GM12801 (cell line): ENCODE measurements around the gene SLFN12L.

Source experiments
- CTCF ChIP-seq: IDR thresholded peaks from one replicate; pipeline ENCODE4 v1.5.1; 2011; ENCODE audit warnings: control low read depth; ENCODE audit not compliant: insufficient read length; ENCODE audit errors: extremely low read depth

SLFN12L gene

GRCh38 chr17:35498448-35499178, 38.9 kb downstream of the SLFN12L start:
- TF ChIP-seq CTCF, result no peak

- TF ChIP-seq CTCF, result no peak
Measured at GRCh38 chr17:35496451-35497290, 40.8 kb downstream of the SLFN12L start.

- TF ChIP-seq CTCF, result no peak
Measured at GRCh38 chr17:35493040-35493439, 44.4 kb downstream of the SLFN12L start.

GRCh38 chr17:35491417-35491816, 46.1 kb downstream of the SLFN12L start:
- no peak for TF ChIP-seq CTCF

DNA sequence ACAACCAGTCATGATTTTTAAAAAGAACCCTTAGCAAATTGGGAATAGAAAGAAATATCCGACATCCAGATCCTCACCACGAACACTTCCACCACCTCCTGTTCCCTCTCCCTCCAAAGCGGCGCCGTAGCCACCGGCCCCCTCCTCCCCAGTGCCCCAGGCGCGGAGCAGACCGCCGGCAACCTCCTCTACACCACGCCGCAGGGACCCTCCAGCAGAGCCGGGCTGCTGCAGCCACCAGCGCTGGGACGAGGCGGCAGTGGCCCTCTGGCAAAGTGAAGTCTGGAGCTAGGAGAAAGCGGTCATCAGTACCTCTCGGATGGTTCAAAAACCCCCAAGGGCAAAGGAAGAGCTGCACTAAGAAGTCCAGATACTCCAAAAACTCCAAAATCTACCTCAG, 47.5 kb downstream of the SLFN12L start:
- TF ChIP-seq CTCF, result no peak

- TF ChIP-seq CTCF, result no peak
Measured at GRCh38 chr17:35488991-35489390, 48.5 kb downstream of the SLFN12L start.

GRCh38 chr17:35486920-35487732, 50.4 kb downstream of the SLFN12L start:
- TF ChIP-seq CTCF, result no peak
